Smooth muscle cell (in vitro differentiated cells): ENCODE data around the gene RNF175. TPM values are rescaled to one million over a fixed set of nuclear protein-coding genes. Genes with fewer than 3 reads are reported as not detected.

Experiments used
- DNase-seq: peaks from one replicate; lab custom pipeline; 2025; ENCODE audit not compliant: unreplicated experiment; lab: John Stamatoyannopoulos, UW
- H2AFZ ChIP-seq: fragments of 200-600 bp; sonication (generic); 2 replicates; pipeline ENCODE4 v1.6.0; 2016; ENCODE audit warnings: antibody characterized with exemption, low read depth, mild to moderate bottlenecking
- H3F3A ChIP-seq: fragments of 200-600 bp; sonication (generic); 2 replicates; pipeline ENCODE4 v1.6.0; 2017; ENCODE audit warnings: antibody characterized with exemption, low read depth
- H3K27ac ChIP-seq: fragments of 200-600 bp; sonication (generic); 2 replicates; pipeline ENCODE4 v1.5.1; 2016; ENCODE audit warnings: low read depth, mild to moderate bottlenecking
- H3K27me3 ChIP-seq: fragments of 200-600 bp; sonication (generic); 2 replicates; pipeline ENCODE4 v1.6.1; 2016; ENCODE audit warnings: low read depth, mild to moderate bottlenecking
- H3K36me3 ChIP-seq: fragments of 200-600 bp; sonication (generic); 2 replicates; pipeline ENCODE4 v1.5.1; 2016; ENCODE audit warnings: low read depth
- H3K4me1 ChIP-seq: fragments of 200-600 bp; sonication (generic); 2 replicates; pipeline ENCODE4 v1.5.1; 2016; ENCODE audit warnings: low read depth
- H3K4me2 ChIP-seq: fragments of 200-600 bp; sonication (generic); 2 replicates; pipeline ENCODE4 v1.6.0; 2016; ENCODE audit warnings: mild to moderate bottlenecking
- H3K4me3 ChIP-seq: fragments of 200-600 bp; sonication (generic); 2 replicates; pipeline ENCODE4 v1.5.1; 2016; ENCODE audit warnings: mild to moderate bottlenecking
- H3K79me2 ChIP-seq: fragments of 200-600 bp; sonication (generic); 2 replicates; pipeline ENCODE4 v1.6.0; 2016; ENCODE audit warnings: low read depth, mild to moderate bottlenecking
- H3K9ac ChIP-seq: fragments of 200-600 bp; sonication (generic); 2 replicates; pipeline ENCODE4 v1.6.0; 2016; ENCODE audit warnings: low read depth
- H3K9me3 ChIP-seq: fragments of 200-600 bp; sonication (generic); replicated peaks from 2 replicates; pipeline ENCODE4 v1.5.1; 2016; ENCODE audit warnings: low read depth
- H4K20me1 ChIP-seq: fragments of 200-600 bp; sonication (generic); 2 replicates; pipeline ENCODE4 v1.6.0; 2016; ENCODE audit warnings: low read depth
- WGBS: methylation state at CpG from one replicate; pipeline ENCODE4 v1.1.7; 2016; ENCODE audit warnings: low lambda C conversion rate; 5-methylcytosine and 5-hydroxymethylcytosine counted together
- polyA plus RNA-seq: library from polyadenylated mRNA; unstranded; fragments of >200 nt; fragmentation: Nextera tagmentation; extraction: Ambion mirVana; gene quantifications from 2 replicates; pipeline ENCODE4 v1.2.1, GENCODE V29; 2016
- total RNA-seq: library from RNA; depleted of rRNA; stranded (reverse); fragments of >200 nt; gene quantifications from 2 replicates; pipeline ENCODE4 v1.2.3, GENCODE V29; 2014
- TF ChIP-seq, protein P1 (sequence below): fragments of 200-600 bp; sonication (generic); IDR thresholded peaks from 2 replicates; pipeline ENCODE4 v1.5.1; 2017; ENCODE audit warnings: borderline replicate concordance, mild to moderate bottlenecking, antibody characterized with exemption; ENCODE audit not compliant: insufficient read depth, poor library complexity, severe bottlenecking

Gene RNF175
- total and polyA plus RNA-seq, 2 experiments from 2014 or later, result 0.27 to 0.87 TPM

DNA sequence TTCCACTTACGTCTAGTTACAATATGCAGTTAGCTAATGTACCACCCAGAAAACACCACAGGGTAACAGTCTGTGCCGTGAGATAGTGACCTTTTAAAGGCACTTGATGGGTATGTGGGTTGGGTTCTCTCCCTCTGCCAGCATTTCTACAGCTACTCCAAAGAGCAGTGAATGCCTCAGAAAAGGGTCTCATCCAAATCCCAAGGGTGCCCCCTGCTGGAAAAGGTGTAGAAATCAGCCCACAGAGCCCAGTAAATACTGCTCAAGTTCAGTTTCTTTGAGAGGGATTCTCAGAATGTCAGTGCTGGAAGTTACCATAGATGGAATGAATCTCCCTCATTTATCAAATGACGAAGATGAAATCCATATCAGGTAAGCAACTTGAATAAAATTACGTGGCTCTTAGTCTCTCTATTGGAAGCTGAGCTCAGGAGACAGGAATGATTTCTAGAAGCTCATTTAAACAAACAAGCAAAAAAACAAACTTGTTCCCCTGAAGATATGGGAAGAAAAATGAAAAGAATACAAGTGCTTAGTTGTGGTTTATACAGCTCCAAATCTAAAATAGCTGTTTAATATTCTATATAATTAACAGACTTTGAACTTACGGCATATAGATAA, 9.5 kb downstream of the RNF175 start:
- no peak overlapping the region for H3K4me3 ChIP-seq
- TF ChIP-seq, protein P1, sequence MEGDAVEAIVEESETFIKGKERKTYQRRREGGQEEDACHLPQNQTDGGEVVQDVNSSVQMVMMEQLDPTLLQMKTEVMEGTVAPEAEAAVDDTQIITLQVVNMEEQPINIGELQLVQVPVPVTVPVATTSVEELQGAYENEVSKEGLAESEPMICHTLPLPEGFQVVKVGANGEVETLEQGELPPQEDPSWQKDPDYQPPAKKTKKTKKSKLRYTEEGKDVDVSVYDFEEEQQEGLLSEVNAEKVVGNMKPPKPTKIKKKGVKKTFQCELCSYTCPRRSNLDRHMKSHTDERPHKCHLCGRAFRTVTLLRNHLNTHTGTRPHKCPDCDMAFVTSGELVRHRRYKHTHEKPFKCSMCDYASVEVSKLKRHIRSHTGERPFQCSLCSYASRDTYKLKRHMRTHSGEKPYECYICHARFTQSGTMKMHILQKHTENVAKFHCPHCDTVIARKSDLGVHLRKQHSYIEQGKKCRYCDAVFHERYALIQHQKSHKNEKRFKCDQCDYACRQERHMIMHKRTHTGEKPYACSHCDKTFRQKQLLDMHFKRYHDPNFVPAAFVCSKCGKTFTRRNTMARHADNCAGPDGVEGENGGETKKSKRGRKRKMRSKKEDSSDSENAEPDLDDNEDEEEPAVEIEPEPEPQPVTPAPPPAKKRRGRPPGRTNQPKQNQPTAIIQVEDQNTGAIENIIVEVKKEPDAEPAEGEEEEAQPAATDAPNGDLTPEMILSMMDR, result peak; percentile 75
- H3K4me2 ChIP-seq, result no peak overlapping the region
- peak; percentile 2 for DNase-seq
- H3K36me3 ChIP-seq, result no peaks in the 10 kb centered on the region
- no peaks in the 10 kb centered on the region for H3K9me3 ChIP-seq
- H3K79me2 ChIP-seq, result no peaks in the 10 kb centered on the region
- no peaks in the 10 kb centered on the region for H3K27me3 ChIP-seq
- no peaks in the 10 kb centered on the region for H3F3A ChIP-seq
- 37% methylated on average over 5 of the region's 5 CpGs for WGBS
- no peaks in the 10 kb centered on the region for H4K20me1 ChIP-seq
- no peak overlapping the region for H3K9ac ChIP-seq
- H3K4me1 ChIP-seq, result no peaks in the 10 kb centered on the region
- H3K27ac ChIP-seq, result no peak overlapping the region
- no peak overlapping the region for H2AFZ ChIP-seq

DNA sequence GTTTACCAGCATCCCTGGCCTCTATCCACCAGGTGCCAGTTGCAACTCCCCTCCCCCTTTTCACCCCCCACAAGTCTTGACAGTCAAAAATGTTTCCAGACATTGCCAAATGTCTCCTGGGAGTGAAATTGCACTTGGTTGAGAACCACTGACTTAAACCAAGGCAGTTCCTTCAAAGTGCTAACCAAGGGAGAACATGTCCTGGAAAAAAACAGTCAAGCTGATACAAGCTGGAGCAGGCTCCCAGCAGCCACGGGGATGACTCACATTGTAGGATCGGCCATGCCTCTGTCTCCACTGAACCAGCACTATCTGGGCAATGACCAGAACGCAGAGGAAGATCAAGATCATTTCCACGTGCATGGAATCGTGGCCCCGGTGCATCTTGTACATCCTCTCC, 11.4 kb downstream of the RNF175 start:
- peak; percentile 8 for DNase-seq
- H3K9ac ChIP-seq, result no peak overlapping the region
- H2AFZ ChIP-seq, result no peak overlapping the region
- peak overlapping the region; percentile 41 for H3K4me2 ChIP-seq
- H3K4me3 ChIP-seq, result no peak overlapping the region
- H3K36me3 ChIP-seq, result no peaks in the 10 kb centered on the region
- TF ChIP-seq, protein P1, result no peak
- H3K79me2 ChIP-seq, result no peaks in the 10 kb centered on the region
- H3K27ac ChIP-seq, result peak overlapping the region; percentile 25
- 2% methylated on average over 6 of the region's 6 CpGs for whole genome bisulfite sequencing
- H3K4me1 ChIP-seq, result no peaks in the 10 kb centered on the region
- H3K9me3 ChIP-seq, result no peaks in the 10 kb centered on the region
- no peaks in the 10 kb centered on the region for H3K27me3 ChIP-seq
- no peaks in the 10 kb centered on the region for H4K20me1 ChIP-seq
- H3F3A ChIP-seq, result no peaks in the 10 kb centered on the region

DNA sequence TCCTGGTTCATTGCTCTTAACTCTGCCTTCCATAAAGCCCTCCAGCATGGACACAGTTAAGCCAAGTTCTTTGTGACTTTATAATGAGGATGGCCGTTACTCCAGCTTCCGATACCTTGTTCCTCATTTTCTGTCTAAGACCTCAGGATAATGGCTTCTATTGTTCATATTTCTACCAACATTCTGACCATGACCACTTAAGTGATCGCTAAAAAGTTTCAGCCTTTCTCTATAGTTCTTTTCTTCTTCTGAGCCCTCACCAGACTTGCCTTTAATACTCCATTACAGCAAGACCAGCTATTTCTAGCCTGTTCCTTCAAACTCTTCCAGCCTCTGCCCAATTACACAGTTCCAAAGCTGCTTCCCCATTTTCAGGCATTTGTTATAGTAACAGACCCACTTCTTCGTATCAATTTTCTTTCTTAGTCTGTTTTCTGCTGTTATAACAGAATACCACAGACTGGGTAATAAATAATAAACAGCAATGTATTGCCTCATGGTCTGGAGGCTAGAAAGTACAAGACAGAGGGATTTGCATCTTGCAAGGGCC, 12.3 kb downstream of the RNF175 start:
- 92% methylated on average over 4 of the region's 4 CpGs for WGBS
- H2AFZ ChIP-seq, result no peak overlapping the region
- H3K9ac ChIP-seq, result no peak overlapping the region
- H3K4me1 ChIP-seq, result no peaks in the 10 kb centered on the region
- H3K4me2 ChIP-seq, result no peak overlapping the region
- H3K36me3 ChIP-seq, result no peaks in the 10 kb centered on the region
- H3K4me3 ChIP-seq, result no peak overlapping the region
- no peaks in the 10 kb centered on the region for H3F3A ChIP-seq
- DNase-seq, result no peak
- H3K79me2 ChIP-seq, result no peaks in the 10 kb centered on the region
- no peak overlapping the region for H3K27ac ChIP-seq
- no peaks in the 10 kb centered on the region for H4K20me1 ChIP-seq
- H3K27me3 ChIP-seq, result no peaks in the 10 kb centered on the region
- H3K9me3 ChIP-seq, result no peaks in the 10 kb centered on the region
- TF ChIP-seq, protein P1, result no peak

DNA sequence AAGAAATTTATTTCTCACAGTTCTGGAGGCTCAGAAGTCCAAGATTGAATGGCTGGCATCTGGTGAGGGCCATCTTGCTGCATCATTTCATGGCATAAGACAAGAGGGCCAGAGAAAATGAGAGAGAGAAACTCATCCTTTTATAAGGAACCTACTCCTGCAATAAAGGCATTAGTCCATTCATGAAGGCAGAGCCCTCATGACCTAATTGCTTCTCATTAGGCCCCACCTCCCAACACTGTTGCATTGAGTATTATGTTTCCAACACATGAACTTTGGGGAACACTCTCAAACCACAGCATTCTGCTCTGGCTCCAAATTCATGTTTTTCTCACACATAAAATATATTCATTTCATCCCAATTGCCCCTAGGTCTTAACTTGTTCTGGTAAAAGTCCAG, 14.2 kb downstream of the RNF175 start:
- Histone ChIP-seq H3K4me2 (no peak overlapping the region), H3K9me3 (no peaks in the 10 kb centered on the region), H3K4me3 (no peak overlapping the region), H3K9ac (no peak overlapping the region), H3F3A (no peaks in the 10 kb centered on the region), H4K20me1 (no peaks in the 10 kb centered on the region), H3K27me3 (no peaks in the 10 kb centered on the region), H3K27ac (no peak overlapping the region), H3K79me2 (no peaks in the 10 kb centered on the region), H2AFZ (no peak overlapping the region), H3K4me1 (no peaks in the 10 kb centered on the region), H3K36me3 (no peaks in the 10 kb centered on the region)
- TF ChIP-seq, protein P1, result no peak
- DNase-seq, result no peak
